Measurements from ENCODE around the gene RXRB. TPM values are rescaled to one million over a fixed set of nuclear protein-coding genes. Genes with fewer than 3 reads are reported as not detected.

RXRB gene
- total and polyA plus RNA-seq, 2 of the 13 experiments (the other 11 are each of a cell fraction or from before 2014, with no cell fraction given) = 26.7 to 55.7 TPM

- no peak for TF ChIP-seq ZNF343 (CRISPR knock-in tag; IDR thresholded peaks at IDR 0.05)
- TF ChIP-seq ZBTB7B (CRISPR knock-in tag; IDR thresholded peaks at IDR 0.05) = no peak
- no peak for TF ChIP-seq IRF1 (CRISPR knock-in tag; IDR thresholded peaks at IDR 0.05; ENCODE audit: low read depth)
- no peak for TF ChIP-seq FOXC1 (CRISPR knock-in tag; IDR thresholded peaks at IDR 0.05; ENCODE audit: borderline replicate concordance)
- TF ChIP-seq FUBP1 (CRISPR knock-in tag; IDR thresholded peaks at IDR 0.05; ENCODE audit: borderline replicate concordance) = no peak
- TF ChIP-seq ZNF780A (CRISPR knock-in tag; IDR thresholded peaks at IDR 0.05) = no peak
- TF ChIP-seq AHR (CRISPR knock-in tag; IDR thresholded peaks at IDR 0.05) = no peak
- TF ChIP-seq STAG1 (CRISPR knock-in tag; IDR thresholded peaks at IDR 0.05) = no peak
- TF ChIP-seq KAT7 (CRISPR knock-in tag; IDR thresholded peaks at IDR 0.05; ENCODE audit: borderline replicate concordance) = no peak
- no peak for TF ChIP-seq ZNF616 (CRISPR knock-in tag; IDR thresholded peaks at IDR 0.05; ENCODE audit: low read depth)
- TF ChIP-seq, protein P1, sequence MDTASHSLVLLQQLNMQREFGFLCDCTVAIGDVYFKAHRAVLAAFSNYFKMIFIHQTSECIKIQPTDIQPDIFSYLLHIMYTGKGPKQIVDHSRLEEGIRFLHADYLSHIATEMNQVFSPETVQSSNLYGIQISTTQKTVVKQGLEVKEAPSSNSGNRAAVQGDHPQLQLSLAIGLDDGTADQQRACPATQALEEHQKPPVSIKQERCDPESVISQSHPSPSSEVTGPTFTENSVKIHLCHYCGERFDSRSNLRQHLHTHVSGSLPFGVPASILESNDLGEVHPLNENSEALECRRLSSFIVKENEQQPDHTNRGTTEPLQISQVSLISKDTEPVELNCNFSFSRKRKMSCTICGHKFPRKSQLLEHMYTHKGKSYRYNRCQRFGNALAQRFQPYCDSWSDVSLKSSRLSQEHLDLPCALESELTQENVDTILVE (CRISPR knock-in tag; IDR thresholded peaks at IDR 0.05) = no peak
- TF ChIP-seq SIX4 (CRISPR knock-in tag; IDR thresholded peaks at IDR 0.05) = 0 out of 2 replicates have a peak, but pooled peaks have one; percentile 43
- no peak for TF ChIP-seq KLF9 (CRISPR knock-in tag; IDR thresholded peaks at IDR 0.05; ENCODE audit: low read depth)
- TF ChIP-seq, protein P2, sequence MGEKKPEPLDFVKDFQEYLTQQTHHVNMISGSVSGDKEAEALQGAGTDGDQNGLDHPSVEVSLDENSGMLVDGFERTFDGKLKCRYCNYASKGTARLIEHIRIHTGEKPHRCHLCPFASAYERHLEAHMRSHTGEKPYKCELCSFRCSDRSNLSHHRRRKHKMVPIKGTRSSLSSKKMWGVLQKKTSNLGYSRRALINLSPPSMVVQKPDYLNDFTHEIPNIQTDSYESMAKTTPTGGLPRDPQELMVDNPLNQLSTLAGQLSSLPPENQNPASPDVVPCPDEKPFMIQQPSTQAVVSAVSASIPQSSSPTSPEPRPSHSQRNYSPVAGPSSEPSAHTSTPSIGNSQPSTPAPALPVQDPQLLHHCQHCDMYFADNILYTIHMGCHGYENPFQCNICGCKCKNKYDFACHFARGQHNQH (CRISPR knock-in tag; IDR thresholded peaks at IDR 0.05) = no peak
- TF ChIP-seq, protein P3, sequence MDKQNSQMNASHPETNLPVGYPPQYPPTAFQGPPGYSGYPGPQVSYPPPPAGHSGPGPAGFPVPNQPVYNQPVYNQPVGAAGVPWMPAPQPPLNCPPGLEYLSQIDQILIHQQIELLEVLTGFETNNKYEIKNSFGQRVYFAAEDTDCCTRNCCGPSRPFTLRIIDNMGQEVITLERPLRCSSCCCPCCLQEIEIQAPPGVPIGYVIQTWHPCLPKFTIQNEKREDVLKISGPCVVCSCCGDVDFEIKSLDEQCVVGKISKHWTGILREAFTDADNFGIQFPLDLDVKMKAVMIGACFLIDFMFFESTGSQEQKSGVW (CRISPR knock-in tag; IDR thresholded peaks at IDR 0.05; ENCODE audit: borderline replicate concordance) = no peak
- no peak for TF ChIP-seq ZFYVE20 (CRISPR knock-in tag; IDR thresholded peaks at IDR 0.05; ENCODE audit: borderline replicate concordance, low read depth)
- TF ChIP-seq, protein P4, sequence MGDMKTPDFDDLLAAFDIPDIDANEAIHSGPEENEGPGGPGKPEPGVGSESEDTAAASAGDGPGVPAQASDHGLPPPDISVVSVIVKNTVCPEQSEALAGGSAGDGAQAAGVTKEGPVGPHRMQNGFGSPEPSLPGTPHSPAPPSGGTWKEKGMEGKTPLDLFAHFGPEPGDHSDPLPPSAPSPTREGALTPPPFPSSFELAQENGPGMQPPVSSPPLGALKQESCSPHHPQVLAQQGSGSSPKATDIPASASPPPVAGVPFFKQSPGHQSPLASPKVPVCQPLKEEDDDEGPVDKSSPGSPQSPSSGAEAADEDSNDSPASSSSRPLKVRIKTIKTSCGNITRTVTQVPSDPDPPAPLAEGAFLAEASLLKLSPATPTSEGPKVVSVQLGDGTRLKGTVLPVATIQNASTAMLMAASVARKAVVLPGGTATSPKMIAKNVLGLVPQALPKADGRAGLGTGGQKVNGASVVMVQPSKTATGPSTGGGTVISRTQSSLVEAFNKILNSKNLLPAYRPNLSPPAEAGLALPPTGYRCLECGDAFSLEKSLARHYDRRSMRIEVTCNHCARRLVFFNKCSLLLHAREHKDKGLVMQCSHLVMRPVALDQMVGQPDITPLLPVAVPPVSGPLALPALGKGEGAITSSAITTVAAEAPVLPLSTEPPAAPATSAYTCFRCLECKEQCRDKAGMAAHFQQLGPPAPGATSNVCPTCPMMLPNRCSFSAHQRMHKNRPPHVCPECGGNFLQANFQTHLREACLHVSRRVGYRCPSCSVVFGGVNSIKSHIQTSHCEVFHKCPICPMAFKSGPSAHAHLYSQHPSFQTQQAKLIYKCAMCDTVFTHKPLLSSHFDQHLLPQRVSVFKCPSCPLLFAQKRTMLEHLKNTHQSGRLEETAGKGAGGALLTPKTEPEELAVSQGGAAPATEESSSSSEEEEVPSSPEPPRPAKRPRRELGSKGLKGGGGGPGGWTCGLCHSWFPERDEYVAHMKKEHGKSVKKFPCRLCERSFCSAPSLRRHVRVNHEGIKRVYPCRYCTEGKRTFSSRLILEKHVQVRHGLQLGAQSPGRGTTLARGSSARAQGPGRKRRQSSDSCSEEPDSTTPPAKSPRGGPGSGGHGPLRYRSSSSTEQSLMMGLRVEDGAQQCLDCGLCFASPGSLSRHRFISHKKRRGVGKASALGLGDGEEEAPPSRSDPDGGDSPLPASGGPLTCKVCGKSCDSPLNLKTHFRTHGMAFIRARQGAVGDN (CRISPR knock-in tag; IDR thresholded peaks at IDR 0.05) = peak; percentile 35; the same call in 1 of the 2 replicates
- TF ChIP-seq HDAC1 (CRISPR knock-in tag; IDR thresholded peaks at IDR 0.05) = 0 out of 2 replicates have a peak, but pooled peaks have one; percentile 22
- no peak for TF ChIP-seq ZNF17 (CRISPR knock-in tag; IDR thresholded peaks at IDR 0.05)
- TF ChIP-seq HNRNPL (IDR thresholded peaks at IDR 0.05; ENCODE audit: low read depth, low read length) = peak; percentile 95
These were observed 8.9 kb downstream of the RXRB start (continued) for GRCh38 chr6:33191383-33192104.
